ENCODE data around the gene PRR35.

GRCh38 chr16:572865-573650 is 12.9 kb downstream of the PRR35 start:
- TF ChIP-seq ZNF274 (IDR thresholded peaks at IDR 0.05; ENCODE audit: low read depth, low read length): no peak
- TF ChIP-seq YY1 (IDR thresholded peaks at IDR 0.05; ENCODE audit: insufficient read depth, insufficient read length): no peak
